ENCODE measurements around the gene SLC35E2B.
A peak's percentile ranks its signal among the peaks of the same experiment; 100 is the strongest.
"Not testable (repeated sequence)": the region's sequence is repeated elsewhere in the genome, so short reads cannot be mapped to it uniquely, and the experiment has no call there.

The SLC35E2B gene

GRCh38 chr1:1658583-1659549, 33.7 kb downstream of the SLC35E2B start, which contains the start of gene CDK11B:
Gene CDK11B (minus strand): TSS chr1:1659004. CDS start chr1:1657485, 1,519 bp downstream.
- TF ChIP-seq CTCF (conservative IDR thresholded peaks at IDR 0.05; ENCODE audit: low read depth, low read length), result peak; percentile 14
- peak within 1 kb of the TSS; percentile 67 for H3K4me3 ChIP-seq (ENCODE audit: low read length)
- peak; percentile 77 for DNase-seq (ENCODE audit: low read depth)

DNA sequence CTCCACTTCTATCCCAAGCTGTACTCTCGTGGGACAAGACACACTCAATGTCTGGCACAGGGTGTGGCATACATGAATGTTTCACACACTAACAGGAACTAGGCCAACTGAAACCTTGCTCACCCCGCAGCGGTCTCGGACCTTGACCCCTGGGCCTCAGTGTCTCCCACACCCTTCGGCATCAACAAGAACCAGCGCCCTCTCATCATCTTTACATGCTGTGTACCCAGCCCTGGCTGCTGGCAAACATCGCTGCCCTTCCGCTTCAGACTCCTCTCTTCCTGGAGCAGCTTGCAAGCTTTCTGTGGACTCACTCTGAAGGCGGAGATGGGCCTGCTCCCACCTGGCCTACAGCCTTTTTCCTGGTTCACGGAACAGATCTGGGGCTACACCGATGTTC, 44.3 kb downstream of the SLC35E2B start:
- DNase-seq (ENCODE audit: low read depth); H3K4me3 ChIP-seq (ENCODE audit: low read length): not testable (repeated sequence)

DNA sequence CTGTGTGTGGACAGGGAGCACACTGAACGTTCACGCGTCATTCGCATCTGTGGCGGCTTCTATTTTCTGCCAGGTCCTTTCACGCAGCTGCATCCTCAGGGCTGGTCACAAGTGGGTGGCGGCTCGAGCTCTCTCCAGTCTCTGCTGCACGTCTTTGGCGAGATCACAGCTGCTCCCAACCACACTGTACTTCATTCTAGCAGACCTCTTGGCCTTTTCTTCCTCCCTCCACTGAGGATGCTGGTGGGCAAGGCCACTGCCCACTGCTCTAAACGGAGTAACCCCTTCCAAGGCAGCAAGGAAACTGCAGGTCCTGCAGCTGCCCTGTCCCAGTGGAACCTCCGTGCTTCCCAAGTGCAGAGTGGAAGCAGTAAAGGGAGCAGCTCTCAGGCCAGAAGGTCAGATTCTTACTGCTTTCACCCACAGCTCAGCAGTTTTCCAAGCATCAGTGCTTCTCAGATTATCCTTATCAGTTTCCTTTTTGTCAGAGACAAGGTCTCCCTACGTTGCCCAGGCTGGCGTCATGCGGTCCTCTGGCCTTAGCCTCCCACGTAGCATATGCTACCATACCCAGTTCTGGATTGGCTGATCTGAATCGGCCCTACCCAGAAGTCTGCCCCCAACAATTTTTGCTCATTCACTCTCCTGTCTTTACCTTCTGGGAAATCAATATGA, 44.9 kb downstream of the SLC35E2B start:
- not testable (repeated sequence) for H3K4me3 ChIP-seq (ENCODE audit: low read length); DNase-seq (ENCODE audit: low read depth)

DNA sequence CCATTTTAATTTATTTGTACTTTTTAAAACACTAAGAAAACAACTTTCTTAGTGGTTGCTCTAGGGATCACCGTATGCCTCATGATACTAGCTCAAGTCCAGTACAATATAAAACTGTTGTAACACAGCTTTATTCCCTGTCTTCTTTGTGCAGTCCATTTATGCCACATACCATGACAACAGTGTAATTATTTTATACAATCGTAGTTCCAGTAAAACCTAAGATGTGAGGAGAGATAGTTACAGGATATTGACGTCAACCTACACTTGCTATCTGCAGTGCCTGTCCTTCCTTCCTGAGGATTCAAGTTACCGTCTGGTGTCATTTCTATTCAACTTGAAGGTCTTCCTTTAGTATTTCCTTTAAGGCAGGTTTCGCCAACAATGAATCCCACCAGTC, 46.3 kb downstream of the SLC35E2B start:
- not testable (repeated sequence) for H3K4me3 ChIP-seq (ENCODE audit: low read length); DNase-seq (ENCODE audit: low read depth)

- DNase-seq (ENCODE audit: low read depth); H3K4me3 ChIP-seq (ENCODE audit: low read length): not testable (repeated sequence)
Observed at GRCh38 chr1:1640711-1641461, 51.7 kb downstream of the SLC35E2B start.

DNA sequence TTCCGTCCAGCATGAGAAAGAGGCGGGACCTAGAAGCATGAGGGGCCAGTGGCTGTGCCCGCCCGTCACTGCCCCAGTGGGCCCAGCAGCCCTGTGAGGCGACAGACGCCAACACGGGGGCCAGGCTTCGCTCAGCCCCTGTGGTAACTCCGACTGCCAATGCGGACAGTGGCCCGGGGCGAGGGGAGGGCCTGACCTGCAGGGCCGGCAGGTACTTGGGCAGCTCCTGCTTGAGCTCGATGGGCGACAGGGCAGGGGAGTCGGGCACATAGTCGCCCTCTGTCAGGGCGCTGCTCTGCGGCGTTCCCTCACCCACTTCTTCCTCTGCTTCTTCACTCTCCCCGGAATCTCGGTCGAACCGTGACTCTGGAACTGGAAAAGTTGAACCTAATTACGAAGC, 52.5 kb downstream of the SLC35E2B start:
- H3K4me3 ChIP-seq (ENCODE audit: low read length); DNase-seq (ENCODE audit: low read depth): not testable (repeated sequence)

DNA sequence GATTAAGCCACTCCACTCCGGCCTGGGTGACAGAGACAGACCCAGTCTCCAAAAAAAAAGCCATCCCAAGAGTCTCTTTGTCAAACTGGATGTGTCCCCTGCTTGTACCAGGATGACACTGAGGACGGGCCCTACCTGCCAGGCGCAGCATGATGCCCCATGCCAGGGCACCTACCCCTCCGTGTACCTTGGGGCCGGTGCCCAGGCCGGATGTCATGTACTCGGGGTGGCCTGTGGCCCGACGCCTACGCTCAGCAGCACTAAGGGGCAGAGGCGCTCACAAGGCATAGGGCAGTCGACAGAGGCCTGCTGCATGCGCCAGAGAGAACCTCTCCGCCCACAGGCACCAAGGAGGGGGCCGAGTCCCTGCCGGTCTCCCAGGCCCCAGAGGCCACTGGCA, 53.2 kb downstream of the SLC35E2B start:
- not testable (repeated sequence) for DNase-seq (ENCODE audit: low read depth); H3K4me3 ChIP-seq (ENCODE audit: low read length)

DNA sequence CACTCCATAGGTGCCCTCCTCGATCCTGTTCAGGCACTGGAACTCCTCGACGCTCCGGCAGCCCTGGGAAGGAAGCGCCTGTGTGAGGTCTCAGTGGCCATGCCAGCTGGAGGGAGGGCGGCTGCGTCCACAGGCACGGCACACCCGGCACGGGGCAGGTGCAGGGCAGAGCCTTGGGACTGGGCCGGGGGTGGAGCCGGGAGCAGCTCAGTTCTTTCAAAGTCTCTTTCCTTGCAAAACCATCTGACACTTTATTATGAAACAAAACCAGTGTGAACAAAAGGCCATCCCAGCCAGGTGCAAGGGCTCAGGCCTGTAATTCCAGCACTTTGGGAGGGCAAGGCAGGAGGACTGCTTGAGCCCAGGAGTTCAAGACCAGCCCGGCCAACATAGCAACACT, 54.1 kb downstream of the SLC35E2B start:
- not testable (repeated sequence) for DNase-seq (ENCODE audit: low read depth); H3K4me3 ChIP-seq (ENCODE audit: low read length)

DNA sequence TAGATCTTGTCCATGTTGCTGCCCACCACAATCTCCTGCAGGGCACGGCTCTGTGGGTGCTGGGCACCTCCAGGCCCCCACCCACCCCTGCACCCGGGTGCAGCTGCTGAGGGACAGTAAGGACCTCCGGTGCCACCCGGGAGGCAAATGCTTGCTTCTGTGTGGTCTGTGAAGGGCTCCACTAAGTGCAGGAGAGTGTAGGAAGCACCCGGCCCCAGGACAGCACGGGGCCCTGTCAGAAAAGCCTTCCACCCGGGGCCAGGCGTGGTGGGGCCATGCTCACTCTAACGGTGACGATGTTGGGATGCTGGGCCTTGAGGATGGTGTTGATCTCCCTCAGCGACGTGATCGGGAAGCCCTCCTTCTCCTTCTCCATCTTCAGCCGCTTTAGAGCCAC, 55.1 kb downstream of the SLC35E2B start:
- not testable (repeated sequence) for DNase-seq (ENCODE audit: low read depth); H3K4me3 ChIP-seq (ENCODE audit: low read length)

- DNase-seq (ENCODE audit: low read depth); H3K4me3 ChIP-seq (ENCODE audit: low read length): not testable (repeated sequence)
Observed at GRCh38 chr1:1636621-1637478, 55.7 kb downstream of the SLC35E2B start.

DNA sequence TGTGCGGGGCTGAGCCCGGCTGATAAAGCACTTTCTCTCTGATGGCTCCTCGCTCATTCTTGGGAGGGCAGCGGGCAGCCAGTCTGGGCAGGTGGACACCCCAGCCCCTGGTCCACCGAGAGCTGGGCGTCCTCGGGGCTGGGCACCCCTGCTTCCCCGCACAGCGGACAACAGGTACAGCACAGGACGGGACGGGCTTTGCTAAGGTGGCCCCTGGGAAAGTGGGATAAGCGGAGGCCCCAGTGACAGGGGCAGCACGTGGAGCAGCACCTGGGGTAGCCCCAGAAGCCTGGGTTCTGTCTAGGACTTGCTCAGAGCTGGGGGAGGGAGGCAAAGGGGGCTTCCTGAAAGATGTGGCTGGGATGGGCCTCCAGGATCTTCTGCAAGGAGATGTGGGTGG, 58.0 kb downstream of the SLC35E2B start:
- not testable (repeated sequence) for DNase-seq (ENCODE audit: low read depth)

GRCh38 chr1:1633409-1633808, 59.2 kb downstream of the SLC35E2B start:
- H3K4me3 ChIP-seq (ENCODE audit: low read length); DNase-seq (ENCODE audit: low read depth): not testable (repeated sequence)

More for the DNA sequence above, 58.0 kb downstream of the SLC35E2B start:
- H3K4me3 ChIP-seq (ENCODE audit: low read length), result not testable (repeated sequence)

Data from retinal pigment epithelial cell (primary cell).